Measurements from ENCODE around the gene SLC35E1. TPM values are rescaled to one million over a fixed set of nuclear protein-coding genes. Genes with fewer than 3 reads are reported as not detected.

The SLC35E1 gene
- total RNA-seq, 1 experiment from 2014 or later = 49.1 TPM

DNA sequence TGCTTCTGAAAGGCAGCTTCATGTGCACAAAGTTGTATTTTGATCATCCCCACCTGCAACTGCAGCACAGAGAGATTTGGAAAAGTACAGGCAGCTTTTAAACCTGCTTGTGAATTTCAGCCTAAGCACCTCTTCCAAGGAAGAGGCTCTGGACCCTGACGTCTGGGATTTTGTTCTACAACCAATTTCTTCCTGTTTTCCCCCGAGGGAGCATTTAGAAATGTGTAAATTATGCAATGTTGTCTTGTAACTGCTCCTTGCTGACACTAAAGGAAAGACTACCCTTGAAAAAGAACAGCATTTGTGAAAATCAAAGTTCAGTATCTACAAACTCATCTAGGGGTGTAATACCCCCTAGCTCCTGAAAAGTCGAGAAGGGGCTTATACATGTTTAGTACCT lies 40.4 kb upstream of the SLC35E1 start:
- no peak overlapping the region for H3K27ac ChIP-seq (ENCODE audit: low read depth, low read length)
- no peaks in the 10 kb centered on the region for H3K36me3 ChIP-seq (ENCODE audit: control insufficient read depth in 1 of 2, insufficient read depth in 2 of 2, low read length in 2 of 2)
- H3K4me3 ChIP-seq (replicated peaks in 1 of 2; ENCODE audit: low read depth in 1 of 2, low read length in 2 of 2) = no peak overlapping the region
- BruUV-seq (replicated peaks) = no TSS peak
- ATAC-seq = no peak
- RAD21 ChIA-PET (ENCODE audit: low non-redundant PET in 1 of 2, low total read pairs in 2 of 2, uncharacterized antibody in 2 of 2, unreplicated experiment in 2 of 2) = interaction anchor here in 1 of 2 experiments (0.6 kb wide), 1 partner anchor 69 kb away, joined by 3 read pairs; no protein-coding TSS in a partner anchor
- H2AFZ ChIP-seq (ENCODE audit: low read depth, low read length, poor library complexity, severe bottlenecking) = no peak overlapping the region
- no peak for DNase-seq (ENCODE audit: low read depth, low spot score)
- H3K9me3 ChIP-seq (ENCODE audit: control insufficient read depth in 1 of 2, insufficient read depth in 1 of 2, low read depth in 1 of 2, low read length in 2 of 2) = no peaks in the 10 kb centered on the region
- intact Hi-C loops (cut with micrococcal nuclease) = no loop called here
- no peaks in the 10 kb centered on the region for H3K9me2 ChIP-seq (ENCODE audit: insufficient read depth)
- peaks cover 99% of the 10 kb centered on the region for H3K79me2 ChIP-seq (ENCODE audit: insufficient read depth, low read length)
- CTCF ChIA-PET = no interaction called here
- POLR2A ChIA-PET = no interaction called here
- H3K27me3 ChIP-seq (ENCODE audit: insufficient read depth, low read length) = no peaks in the 10 kb centered on the region
- peaks cover 0 to 23% of the 10 kb centered on the region in 2 experiments; a peak in 1 of 4 replicates for H3K4me1 ChIP-seq (ENCODE audit: control insufficient read depth in 1 of 2, insufficient read depth in 2 of 2, low read length in 2 of 2)
- TF ChIP-seq EZH2phosphoT487 (IDR thresholded peaks at IDR 0.05; ENCODE audit: borderline replicate concordance) = no peak
- no peak for TF ChIP-seq ZNF274 (IDR thresholded peaks at IDR 0.05; ENCODE audit: low read depth, low read length)
- TF ChIP-seq, protein P1, sequence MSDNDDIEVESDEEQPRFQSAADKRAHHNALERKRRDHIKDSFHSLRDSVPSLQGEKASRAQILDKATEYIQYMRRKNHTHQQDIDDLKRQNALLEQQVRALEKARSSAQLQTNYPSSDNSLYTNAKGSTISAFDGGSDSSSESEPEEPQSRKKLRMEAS (IDR thresholded peaks at IDR 0.05) = no peak
- no peak for TF ChIP-seq RAD21 (IDR thresholded peaks at IDR 0.05; ENCODE audit: low read depth)
- no peak for TF ChIP-seq FOSL1 (IDR thresholded peaks at IDR 0.05; ENCODE audit: low read depth)
- no peak for TF ChIP-seq ZFX (IDR thresholded peaks at IDR 0.05)
- TF ChIP-seq SIN3A (IDR thresholded peaks at IDR 0.05; ENCODE audit: low read depth) = no peak
- no peak overlapping the region for H3K4me2 ChIP-seq (ENCODE audit: low read length)
- no peak overlapping the region for H3K9ac ChIP-seq (ENCODE audit: low read length)
- peaks cover 25% of the 10 kb centered on the region; the same call in 1 of the 2 replicates for H4K20me1 ChIP-seq (ENCODE audit: insufficient read depth)

DNA sequence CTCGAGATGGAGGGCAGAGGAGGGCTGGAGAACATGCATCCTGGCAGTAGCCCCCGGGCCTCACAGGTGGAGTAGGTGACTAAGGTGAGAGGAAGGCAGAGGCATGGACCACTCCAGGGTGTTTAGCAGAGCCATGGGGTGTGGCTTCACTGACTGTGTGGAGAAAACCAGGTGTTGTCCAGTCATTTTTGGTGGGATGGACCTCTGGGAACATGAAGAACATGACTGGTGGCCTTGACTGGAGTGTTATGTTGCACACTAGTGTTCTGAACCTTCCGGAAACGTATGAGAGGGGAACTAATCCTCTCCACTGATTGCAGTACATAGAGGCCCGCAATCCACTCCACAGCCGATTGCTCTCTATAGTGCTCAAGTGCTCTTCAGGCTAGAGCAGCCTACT lies 38.9 kb upstream of the SLC35E1 start:
- ATAC-seq = no peak

More for the DNA sequence above, 38.9 kb upstream of the SLC35E1 start:
- DNase-seq (ENCODE audit: low read depth, low spot score) = no peak
- no peak overlapping the region for H2AFZ ChIP-seq (ENCODE audit: low read depth, low read length, poor library complexity, severe bottlenecking)
- TF ChIP-seq POLR2A (IDR thresholded peaks at IDR 0.05; ENCODE audit: borderline replicate concordance, extremely low read depth, insufficient read depth, insufficient read length) (no peak), EZH2 (IDR thresholded peaks at IDR 0.05) (no peak), CBX3 (IDR thresholded peaks at IDR 0.05; ENCODE audit: low read depth) (no peak), POLR2AphosphoS5 (IDR thresholded peaks at IDR 0.05; ENCODE audit: low read depth, low read length) (no peak), SP1 (IDR thresholded peaks at IDR 0.05; ENCODE audit: low read depth) (no peak)
- TF ChIP-seq, protein P2, sequence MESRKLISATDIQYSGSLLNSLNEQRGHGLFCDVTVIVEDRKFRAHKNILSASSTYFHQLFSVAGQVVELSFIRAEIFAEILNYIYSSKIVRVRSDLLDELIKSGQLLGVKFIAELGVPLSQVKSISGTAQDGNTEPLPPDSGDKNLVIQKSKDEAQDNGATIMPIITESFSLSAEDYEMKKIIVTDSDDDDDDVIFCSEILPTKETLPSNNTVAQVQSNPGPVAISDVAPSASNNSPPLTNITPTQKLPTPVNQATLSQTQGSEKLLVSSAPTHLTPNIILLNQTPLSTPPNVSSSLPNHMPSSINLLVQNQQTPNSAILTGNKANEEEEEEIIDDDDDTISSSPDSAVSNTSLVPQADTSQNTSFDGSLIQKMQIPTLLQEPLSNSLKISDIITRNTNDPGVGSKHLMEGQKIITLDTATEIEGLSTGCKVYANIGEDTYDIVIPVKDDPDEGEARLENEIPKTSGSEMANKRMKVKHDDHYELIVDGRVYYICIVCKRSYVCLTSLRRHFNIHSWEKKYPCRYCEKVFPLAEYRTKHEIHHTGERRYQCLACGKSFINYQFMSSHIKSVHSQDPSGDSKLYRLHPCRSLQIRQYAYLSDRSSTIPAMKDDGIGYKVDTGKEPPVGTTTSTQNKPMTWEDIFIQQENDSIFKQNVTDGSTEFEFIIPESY (IDR thresholded peaks at IDR 0.05; ENCODE audit: extremely low read depth, insufficient replicate concordance, low read length) = no peak
- ChIA-PET CTCF (no interaction called here), RAD21 (ENCODE audit: low non-redundant PET in 1 of 2, low total read pairs in 2 of 2, uncharacterized antibody in 2 of 2, unreplicated experiment in 2 of 2) (no interaction called here), POLR2A (no interaction called here)
- no peaks in the 10 kb centered on the region for H3K9me3 ChIP-seq (ENCODE audit: control insufficient read depth in 1 of 2, insufficient read depth in 1 of 2, low read depth in 1 of 2, low read length in 2 of 2)
- H3K27ac ChIP-seq (ENCODE audit: low read depth, low read length) = no peak overlapping the region
- H3K36me3 ChIP-seq (ENCODE audit: control insufficient read depth in 1 of 2, insufficient read depth in 2 of 2, low read length in 2 of 2) = no peaks in the 10 kb centered on the region
- peaks cover 21% of the 10 kb centered on the region; the same call in 1 of the 2 replicates for H4K20me1 ChIP-seq (ENCODE audit: insufficient read depth)
- H3K9me2 ChIP-seq (ENCODE audit: insufficient read depth) = no peaks in the 10 kb centered on the region
- no peak overlapping the region for H3K4me2 ChIP-seq (ENCODE audit: low read length)
- no peak overlapping the region for H3K4me3 ChIP-seq (replicated peaks in 1 of 2; ENCODE audit: low read depth in 1 of 2, low read length in 2 of 2)
- H3K27me3 ChIP-seq (ENCODE audit: insufficient read depth, low read length) = no peaks in the 10 kb centered on the region
- no peak overlapping the region for H3K9ac ChIP-seq (ENCODE audit: low read length)
- intact Hi-C loops (cut with micrococcal nuclease) = no loop called here
- no TSS peak for BruUV-seq (replicated peaks)
- peaks cover 99% of the 10 kb centered on the region for H3K79me2 ChIP-seq (ENCODE audit: insufficient read depth, low read length)
- H3K4me1 ChIP-seq (ENCODE audit: control insufficient read depth in 1 of 2, insufficient read depth in 2 of 2, low read length in 2 of 2) = peaks cover 3 to 26% of the 10 kb centered on the region in 2 experiments; a peak in 3 of 4 replicates
